Measurements from ENCODE around the gene ALDH16A1.

The ALDH16A1 gene
- 30.1 to 57.7 reads per million in 2 experiments for total RNA-seq

DNA sequence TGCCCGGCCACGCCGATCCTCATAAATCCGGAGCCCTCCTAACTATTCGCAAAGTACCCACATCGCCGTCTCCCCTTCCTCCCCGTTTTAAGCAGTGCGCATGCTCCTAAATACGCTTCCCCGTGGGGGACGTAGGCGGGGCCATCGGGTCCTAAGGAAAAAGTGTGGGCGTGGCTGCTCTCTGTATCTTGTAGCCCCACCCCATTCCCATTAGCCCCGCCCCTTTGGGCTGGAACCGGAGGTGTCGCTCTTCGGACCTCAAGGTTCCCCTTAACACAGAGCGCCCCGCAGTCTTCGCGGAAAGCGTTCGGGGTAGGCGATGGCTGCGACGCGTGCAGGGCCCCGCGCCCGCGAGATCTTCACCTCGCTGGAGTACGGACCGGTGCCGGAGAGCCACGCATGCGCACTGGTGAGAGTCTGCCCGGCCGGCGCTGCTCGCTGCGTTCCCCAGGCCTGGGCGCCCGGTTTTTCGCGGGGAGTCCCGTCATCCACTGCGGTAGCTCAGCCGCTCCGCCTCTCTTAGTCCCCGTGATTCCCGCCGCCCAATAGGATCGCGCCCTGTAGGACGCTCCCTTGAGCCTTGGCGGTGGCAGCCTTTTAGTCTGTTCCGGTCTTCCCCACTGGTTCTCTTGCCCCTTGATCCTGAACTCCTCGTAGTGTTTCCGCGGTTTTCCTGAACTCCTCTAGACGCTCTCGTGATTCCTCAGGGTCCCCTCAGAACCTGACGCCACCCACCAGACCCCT, at the start of gene ALDH16A1:
TSS of gene ALDH16A1 (plus strand) at position 213 of the 744 bp plus-strand sequence. CDS start at position 320, 107 bp downstream.
- DNase-seq (ENCODE audit: low read depth), result peak; percentile 97

DNA sequence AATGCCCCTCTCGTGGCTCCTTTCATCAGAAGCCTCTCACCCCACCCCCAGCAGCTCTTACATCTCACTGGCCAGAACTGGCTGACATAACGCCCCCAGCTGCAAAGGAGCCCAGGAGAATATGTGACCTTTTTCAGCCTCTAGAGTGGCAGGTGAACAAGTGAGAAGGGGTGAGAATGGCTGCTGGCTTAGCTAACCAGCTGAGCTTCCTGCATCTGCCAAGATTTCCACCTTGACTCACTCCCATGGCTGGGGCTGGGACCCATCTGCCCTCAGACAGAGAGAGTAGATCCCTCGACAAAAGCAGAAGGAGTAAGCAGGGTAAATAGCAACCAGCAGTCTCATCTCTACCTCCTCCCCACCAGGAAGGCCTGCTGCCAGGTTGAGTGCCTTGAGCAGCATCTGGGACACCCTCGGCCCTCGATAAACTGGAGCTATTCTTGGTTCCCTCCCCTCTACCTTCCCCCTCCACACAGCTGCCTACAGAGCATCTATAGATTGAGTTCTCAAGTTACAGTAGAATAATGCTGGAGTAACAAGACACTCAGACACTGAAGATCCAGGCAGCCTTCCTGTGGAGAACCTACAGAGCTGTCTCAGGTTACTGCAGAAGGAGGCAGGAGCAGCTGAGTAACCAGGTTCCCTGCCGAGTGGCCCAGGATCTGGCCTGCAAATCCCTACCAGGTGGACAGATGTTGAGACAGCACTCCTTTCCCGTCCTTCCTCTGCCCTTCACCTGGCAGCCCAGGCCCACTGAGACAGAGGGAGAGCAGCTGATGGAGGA, 49.4 kb upstream of the ALDH16A1 start:
- no peak for DNase-seq (ENCODE audit: low read depth)

DNA sequence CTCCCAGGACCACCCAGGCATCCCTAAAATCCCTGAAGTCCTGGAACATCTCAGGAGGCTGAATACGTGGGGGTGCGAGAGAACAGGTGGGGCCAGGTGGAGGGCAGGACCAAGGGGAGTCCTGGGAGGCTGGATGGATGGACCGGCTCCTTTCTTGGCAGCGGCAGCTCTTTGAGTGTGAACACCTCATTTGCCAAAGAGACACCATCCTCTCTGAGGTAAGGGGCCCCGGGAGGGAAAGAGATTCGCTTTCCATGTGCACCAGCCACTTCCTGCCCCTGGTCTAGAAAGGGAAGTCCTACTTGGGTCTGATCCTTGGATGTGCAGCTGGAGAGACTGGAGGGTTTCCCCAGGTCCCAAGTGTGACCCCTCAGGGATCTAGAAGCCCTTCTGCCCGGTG, 45.9 kb upstream of the ALDH16A1 start:
- DNase-seq (ENCODE audit: low read depth), result no peak

DNA sequence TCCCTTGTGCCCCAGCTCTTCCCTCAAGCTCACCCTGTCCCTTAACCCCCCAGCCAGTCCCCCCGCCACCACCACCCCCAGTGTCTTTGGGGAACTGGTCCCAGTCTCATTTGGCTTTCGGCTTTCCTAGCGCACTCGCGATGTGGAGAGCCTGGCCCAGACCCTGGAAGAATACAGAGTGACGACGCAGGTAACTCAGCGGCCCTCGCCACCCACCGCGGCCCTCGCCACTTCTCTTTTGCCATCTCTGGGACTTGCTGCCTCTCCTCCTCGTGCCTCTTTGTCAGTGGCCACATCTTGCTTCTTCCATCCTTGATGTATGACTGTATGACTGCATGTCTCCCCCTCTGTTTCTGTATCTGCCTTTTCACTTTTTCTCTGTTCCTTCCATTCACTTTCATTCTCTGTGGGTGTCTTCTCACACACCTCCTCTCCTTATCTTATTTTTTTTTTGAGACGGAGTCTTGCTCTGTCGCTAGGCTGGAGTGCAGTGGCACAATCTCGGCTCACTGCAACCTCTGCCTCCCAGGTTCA, 45.5 kb upstream of the ALDH16A1 start:
- DNase-seq (ENCODE audit: low read depth), result no peak

DNA sequence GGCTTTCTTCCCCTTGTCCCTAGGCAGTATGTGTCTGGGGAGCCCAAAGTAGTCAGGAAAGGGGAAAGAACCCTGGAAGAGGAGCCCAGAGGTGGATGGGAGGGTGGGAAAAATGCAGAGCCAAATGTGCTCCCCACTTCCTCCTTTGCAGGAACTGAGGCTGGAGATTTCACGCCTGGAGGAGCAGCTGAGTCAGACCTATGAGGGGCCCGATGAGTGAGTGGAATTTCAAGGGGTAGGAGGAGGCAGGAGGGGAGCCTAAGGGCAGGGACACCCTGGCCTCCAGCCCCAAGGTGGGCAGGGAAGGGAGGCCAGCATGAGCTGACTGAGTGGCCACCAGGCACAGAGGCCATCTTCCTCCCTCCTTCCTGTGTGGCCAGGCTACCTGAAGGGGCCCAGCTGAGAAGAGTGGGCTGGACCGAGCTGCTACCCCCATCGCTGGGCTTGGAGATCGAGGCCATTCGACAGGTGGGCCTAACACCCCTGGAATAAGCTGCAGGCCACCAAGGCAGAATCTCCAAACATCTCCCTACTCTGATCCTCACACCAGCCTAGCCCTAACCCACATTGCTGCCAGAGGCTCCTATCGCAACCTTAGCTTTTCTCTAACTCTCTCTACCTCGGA, 44.1 kb upstream of the ALDH16A1 start:
- no peak for DNase-seq (ENCODE audit: low read depth)

DNA sequence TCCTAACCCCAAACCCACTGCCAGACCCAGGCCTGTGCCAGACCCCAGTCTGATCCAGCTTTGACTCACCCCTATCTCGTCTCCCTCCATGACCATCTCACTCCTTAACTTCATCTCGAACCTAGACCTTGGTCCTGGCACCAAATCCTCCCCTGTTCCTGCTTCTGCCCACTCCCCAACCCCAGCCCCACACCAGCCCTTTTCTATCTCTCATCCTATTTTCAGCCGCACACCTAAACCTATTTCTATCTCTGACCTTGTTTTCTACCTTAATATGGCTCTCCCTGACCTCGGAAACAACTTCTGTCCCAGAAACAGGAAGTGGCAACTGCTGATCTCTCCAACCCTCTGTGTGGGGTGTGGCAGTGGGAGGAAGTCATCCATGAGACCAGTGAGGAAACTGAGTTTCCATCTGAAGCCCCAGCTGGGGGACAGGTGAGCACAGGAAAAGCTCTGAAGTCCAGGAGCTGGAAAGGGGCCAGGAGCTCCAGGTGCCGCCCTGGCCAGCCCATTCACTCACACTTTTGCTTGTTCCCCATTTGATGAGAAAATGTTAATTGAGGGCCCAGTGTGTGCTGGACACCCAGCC, 43.5 kb upstream of the ALDH16A1 start:
- DNase-seq (ENCODE audit: low read depth), result no peak

DNA sequence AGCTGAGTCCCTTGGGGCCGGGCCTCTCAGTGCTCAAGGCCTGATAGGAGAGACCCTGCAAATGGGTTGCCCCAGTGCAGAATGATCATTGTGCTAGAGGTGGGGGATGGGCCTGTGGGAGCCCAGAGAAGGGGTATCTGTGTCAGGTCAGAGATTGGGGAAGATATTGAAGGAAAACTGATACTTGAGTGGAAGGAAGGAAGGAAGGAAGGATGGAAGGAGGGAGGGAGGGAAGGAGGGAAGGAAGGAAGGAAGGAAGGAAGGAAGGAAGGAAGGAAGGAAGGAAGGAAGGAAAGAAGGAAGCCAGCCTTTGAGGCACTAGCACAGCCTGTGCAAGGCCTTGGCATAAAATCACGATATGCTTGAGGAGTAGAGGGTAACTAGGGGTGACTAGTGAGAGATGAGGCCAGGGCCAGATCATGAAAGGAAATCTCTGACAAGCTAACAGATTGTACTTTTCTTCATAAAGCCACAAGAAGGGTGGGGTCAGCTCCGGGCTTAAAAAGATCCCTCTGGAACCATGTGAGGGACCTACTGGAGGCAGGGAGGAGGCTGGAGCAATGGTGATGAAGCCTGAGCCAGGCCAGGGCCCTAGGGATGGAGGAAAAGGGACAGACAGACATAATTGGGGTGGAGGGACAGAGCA, 41.2 kb upstream of the ALDH16A1 start:
- DNase-seq (ENCODE audit: low read depth), result no peak

DNA sequence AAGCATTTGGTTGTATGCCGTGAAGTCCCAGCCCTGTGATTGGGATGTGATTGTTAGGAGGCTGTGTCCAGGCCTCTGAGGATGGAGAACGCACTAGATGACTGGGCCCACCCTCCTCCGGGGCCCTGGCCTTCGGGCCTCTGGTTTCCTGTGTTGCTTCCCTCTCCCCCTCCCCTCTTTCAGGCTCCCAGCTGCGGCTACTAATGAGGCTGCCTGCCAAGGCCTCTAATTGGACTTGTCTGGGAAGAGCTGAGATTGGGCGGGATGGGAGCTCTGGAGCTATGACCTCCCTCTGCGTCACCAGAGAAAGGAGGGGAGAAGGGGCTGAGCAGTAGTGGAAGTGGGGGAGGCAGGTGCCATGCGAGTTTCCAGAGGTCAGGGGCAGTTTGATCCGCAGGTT, 39.7 kb upstream of the ALDH16A1 start:
- no peak for DNase-seq (ENCODE audit: low read depth)

DNA sequence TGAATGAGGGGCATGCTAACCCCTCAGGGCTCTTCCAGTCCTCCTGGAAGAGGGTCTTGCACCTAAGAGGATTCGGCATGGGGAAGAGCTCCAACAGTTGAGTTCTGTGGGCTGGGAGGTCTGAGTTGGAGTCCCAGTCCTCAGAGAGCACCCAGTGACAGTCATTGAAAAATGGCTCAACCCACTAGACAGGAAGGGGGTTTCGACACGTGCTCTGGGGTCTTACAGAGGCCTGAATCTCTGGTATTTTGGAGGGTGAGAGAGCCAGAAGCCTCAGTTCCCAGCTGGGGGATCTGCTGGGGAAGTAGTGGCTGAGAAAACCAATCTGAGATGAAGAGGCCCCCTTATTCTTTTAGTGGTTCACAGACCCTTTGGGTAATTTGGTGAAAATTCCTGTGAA, 38.8 kb upstream of the ALDH16A1 start:
- no peak for DNase-seq (ENCODE audit: low read depth)

DNA sequence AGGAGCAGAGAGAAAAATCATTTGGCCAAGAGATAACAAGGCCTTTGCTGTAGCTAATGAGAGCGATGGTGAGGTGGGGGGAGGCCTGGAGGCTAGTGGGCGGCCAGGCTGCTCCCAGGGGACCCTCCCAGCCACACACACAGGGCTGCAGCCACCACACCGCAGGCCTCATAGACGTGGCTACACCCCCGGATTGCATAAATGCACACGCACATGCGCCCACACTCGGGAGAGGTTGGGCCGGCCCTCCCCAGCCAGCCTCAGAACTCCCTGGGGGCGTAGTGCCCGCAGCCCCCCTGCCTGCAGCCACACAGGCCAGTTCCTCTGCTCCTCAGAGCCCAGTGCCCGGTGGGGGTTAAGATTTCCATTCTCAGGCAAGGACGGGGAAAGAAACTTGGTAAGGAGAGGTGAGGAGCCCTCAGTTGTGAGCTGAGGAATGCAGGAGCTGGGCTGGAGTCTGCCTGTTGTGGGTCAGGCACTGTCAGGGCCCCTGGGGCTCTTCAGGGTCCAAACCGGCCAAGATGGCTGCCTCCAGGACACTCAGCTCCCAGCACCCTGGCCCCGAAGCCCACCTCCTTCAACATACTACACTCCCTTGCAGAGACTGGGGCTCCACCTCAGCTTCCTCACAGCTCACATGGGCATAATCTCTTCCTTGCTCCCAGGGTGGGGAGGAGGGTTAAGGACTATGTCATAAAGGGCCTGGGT, 37.8 kb upstream of the ALDH16A1 start:
- DNase-seq (ENCODE audit: low read depth), result no peak

DNA sequence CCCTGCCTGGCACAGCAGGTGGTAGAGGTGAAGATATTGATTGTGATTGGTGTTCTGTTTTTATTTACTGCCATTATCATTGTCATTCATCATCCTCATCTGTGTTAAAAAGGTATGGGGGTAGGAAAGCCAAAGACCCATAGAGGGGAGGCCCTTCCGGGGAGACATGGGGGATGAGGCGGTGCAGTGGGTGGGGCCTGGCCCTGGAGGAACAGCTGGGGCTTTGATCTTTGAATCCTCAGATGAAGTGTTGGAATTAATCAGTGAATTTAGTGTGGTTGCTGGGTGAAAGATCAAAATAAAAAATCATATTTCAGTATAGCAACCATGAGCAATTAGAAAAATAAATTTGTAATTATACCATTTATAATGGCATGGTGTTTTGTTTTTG, 37.2 kb upstream of the ALDH16A1 start:
- no peak for DNase-seq (ENCODE audit: low read depth)

DNA sequence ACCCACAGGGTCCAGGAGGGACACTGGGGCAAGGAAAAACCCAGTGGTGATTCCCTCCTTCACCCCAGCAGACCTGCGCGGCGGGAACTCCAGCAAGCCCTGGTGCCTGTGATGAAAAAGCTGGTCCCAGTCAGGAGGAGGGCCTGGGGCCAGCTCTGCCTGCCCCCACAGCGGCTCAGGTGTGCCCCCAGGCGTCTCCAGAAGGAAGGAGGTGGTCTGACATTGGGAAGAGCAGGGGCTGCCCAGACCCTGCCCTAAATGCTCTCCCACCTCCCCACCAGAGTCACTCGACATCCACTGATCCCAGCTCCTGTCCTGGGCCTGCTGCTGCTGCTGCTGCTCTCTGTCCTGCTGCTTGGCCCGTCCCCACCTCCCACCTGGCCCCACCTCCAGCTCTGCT, 35.9 kb upstream of the ALDH16A1 start:
- no peak for DNase-seq (ENCODE audit: low read depth)

DNA sequence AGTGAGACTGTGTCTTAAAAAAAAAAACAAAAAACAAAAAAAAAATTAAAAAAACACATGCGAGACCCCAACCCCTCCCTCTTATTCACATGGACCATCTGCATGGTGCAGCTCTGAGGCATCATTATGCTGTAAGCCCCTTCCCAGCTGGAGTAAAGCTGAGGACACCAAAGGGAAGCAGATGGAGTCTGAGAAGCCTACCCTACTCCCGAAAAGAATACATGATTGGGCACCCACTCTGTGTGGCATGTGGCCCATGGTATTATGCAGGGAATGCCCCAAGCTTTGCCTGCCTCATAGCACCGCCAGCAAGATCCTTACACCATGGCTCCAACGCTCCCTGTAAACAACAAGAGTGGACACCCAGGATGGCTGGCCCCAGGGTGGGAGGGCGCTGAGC, 34.5 kb upstream of the ALDH16A1 start:
- no peak for DNase-seq (ENCODE audit: low read depth)

DNA sequence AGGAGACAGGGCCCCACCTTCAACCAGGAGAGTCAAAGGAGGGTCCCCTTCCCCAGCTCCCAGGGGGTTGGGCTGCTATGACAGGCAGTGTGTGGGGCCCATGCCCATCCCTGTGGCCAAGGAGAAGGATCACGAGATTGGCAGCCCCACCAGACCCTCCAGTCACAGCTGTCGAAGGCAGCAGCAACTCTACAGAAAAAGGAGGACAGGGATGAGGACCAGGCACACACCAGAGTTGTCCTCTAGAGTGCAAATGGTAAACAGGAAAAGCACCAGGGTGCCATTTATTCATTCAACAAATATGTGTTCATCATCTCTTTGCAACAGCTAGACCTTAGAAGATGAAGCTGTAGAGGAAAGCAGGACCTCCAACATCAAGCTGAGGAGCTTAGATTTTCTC, 33.9 kb upstream of the ALDH16A1 start:
- no peak for DNase-seq (ENCODE audit: low read depth)

DNA sequence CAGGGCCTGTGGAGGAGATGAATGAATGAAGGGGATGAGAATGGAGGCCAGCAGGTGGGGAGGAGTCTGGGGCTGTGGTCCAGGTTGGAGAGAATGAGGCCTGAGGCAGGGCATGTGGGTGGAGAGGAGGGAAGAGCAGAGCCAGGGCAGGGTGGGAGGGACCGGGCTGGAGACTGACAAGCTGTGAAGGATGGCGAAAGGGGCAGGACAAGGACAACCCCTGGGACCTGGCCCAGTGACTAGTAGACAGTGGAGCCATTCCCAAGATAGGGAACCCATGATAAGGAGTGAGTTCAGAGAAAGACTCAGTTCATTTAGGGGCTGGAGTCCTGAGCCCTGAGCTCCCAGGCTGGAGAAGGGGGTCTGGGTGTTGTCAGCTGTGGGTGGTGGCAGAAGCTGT, 32.8 kb upstream of the ALDH16A1 start:
- no peak for DNase-seq (ENCODE audit: low read depth)

DNA sequence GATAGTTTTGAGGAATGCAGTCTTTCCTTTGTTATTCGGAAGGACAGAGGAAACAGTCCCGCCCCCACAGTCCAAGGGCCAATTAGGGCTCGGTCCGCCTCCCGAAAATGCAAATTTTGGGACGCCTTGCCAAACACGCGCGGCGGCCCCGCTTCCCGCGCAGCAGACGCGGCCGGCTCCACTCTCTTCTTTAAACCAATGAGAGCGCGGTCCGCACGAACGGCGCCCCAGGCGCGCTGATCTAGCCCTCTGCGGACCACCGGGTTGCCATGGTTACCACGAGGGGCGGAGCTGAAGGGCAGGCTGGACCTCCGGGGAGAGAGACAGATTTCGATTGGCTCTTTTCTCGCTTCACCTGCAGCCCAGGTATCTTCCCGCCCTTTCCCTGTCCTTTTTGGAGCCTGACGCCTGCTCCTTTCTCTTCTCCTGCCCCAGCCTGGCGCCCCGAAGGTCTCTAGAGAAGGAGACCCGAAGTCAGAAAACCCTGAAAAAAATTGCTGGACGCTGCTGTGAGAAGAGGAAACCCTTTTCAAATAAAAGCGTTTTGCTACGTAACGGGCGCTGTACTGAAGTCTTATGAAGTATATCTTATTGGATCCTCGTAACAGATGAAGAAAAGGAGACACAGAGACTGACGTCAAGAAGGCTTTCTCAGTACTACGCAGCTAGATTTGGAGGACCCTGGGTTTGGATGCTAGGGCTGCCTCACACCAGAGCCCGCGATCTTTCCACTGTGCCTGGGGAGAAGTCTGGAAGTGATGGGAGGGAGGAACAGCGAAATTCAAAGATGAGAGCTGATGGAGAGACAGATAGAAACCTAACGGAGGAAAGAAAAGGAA, 31.8 kb upstream of the ALDH16A1 start:
- no peak for DNase-seq (ENCODE audit: low read depth)

DNA sequence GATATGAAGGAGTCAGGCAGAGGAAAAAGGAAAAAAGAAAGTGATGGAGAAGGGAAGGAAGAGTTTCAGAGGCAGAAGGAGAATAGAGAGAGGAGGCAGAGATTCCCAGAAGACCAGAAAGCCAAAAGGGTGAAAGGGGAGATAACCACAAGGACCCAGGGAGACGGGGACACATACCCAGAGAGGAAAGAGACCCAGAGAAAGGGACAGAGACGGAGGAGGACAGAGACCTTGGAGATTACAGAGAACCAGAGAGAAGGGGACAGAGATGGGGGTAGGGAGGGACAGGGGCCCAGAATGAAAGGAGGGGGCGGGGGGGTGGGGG, 31.2 kb upstream of the ALDH16A1 start:
- no peak for DNase-seq (ENCODE audit: low read depth)

DNA sequence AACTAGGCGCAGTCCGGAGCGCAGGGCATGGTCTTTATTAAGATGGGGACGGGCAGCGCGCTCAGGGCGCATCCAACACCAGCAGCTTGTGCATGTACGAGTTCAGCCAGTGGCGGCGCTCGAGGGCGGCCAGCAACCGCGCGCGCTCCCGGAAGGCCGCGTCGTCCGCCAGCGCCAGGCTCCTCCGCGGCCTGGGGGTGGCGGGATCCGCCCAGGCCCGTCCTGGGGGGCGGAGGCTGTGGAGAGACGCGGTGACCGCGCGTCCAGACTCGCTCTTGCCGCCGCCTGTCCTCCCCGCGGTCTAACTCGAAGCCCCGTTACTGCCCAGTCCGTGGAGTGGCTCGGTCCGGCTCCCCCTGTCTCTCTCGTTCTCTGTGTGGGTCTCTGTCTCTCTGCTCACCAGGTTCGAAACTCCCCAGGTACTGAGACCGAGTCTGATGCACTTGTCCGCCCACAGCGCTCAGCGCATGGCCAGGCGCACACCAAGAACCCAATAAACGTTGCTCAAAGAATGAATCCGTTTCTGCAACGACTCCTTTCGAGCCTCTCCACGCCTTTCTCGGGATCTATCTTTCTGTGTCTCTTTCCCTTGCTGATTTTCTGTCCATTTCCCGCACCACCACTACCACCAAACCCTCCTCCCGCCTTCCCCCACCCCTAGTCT, 30.5 kb upstream of the ALDH16A1 start:
- DNase-seq (ENCODE audit: low read depth), result no peak

DNA sequence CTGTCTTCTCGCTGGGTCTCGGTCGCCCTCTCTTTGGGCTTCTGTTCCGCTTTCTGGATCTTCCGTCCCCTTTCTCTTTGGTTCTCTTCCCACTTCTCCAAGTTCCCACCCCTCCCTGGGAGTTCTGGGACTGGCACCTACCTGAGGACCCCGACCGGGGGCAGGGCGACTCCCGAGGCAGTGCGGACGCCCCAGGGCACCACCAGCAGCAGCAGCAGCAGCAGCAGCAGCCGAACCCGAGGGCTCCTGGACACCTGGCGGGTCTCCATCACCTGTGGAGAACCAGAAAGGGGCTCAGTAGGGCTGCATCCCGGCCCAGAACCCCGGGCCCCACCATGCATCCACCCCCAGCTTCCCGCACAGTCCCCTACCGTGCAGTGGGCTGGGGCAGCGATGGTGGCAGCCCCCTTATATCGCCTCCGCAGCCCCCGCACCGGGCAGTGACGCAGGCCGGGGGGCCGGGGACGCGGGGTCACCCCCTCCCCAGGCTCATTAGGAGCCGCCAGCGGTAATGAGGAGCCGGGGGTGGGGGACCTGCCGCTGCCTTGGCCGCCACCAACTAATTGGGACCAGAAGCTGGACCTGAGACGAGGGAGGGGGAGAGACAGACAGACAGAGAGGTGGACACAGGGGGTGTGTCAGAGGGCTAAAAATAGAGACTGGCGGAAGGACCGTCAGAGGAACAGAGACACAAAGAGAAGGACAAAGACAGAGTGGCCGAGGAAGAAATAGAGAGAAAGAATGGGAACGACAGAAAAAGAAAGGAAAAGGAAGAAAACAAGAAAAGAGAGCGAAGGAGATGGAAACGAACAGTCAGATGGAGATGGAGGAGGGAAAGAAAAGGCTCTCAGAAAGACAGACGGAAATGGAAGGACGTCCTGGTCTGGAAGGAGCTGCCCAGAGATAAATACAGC, 29.7 kb upstream of the ALDH16A1 start, which contains the start of gene PTH2:
TSS of gene PTH2 (minus strand) at position 371 of the 914 bp plus-strand sequence. CDS start at position 269, 102 bp downstream.
- DNase-seq (ENCODE audit: low read depth), result no peak
